Stimulated activated CD4-positive, alpha-beta T cell treated with anti-CD3 and anti-CD28 coated beads, Interleukin-15, amount 100 ng/mL, for 48 hours (primary cell): ENCODE measurements around the gene ABCC6.
"Not testable (repeated sequence)": the region's sequence is repeated elsewhere in the genome, so short reads cannot be mapped to it uniquely, and the experiment has no call there.

Experiments used
- DNase-seq, 2 donors: peaks; one replicate each; pipeline ENCODE4 v3.0.0-alpha.2; 2020; ENCODE audit warnings: low read depth in 2 of 2

The ABCC6 gene

GRCh38 chr16:16222850-16223661 is at the start of gene ABCC6:
ABCC6 (minus strand) TSS chr16:16223494; CDS start chr16:16223434, 60 bp downstream.
- DNase-seq: not testable (repeated sequence)

GRCh38 chr16:16272573-16273221 is 49.4 kb upstream of the ABCC6 start:
- DNase-seq: not testable (repeated sequence)

DNA sequence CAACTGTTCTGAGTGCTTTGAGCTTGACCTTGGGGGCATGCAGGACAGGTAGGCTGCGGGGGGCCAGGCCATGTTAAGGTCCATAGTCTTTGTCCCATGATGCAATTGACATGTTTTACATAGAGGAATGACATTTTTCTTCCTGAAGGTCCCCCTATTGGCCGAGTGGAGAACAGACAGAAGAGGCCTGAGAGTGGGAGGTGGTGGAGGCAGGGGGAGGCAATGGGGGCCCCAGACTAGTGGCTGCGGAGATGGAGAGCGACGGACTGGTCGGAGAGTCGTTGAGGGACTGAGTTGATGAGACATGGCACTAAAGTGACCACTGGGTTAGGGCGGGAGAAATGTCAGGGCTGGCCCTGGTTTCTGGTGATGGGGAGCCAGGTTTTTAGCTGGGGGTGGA is 48.4 kb upstream of the ABCC6 start:
- DNase-seq: not testable (repeated sequence)

DNA sequence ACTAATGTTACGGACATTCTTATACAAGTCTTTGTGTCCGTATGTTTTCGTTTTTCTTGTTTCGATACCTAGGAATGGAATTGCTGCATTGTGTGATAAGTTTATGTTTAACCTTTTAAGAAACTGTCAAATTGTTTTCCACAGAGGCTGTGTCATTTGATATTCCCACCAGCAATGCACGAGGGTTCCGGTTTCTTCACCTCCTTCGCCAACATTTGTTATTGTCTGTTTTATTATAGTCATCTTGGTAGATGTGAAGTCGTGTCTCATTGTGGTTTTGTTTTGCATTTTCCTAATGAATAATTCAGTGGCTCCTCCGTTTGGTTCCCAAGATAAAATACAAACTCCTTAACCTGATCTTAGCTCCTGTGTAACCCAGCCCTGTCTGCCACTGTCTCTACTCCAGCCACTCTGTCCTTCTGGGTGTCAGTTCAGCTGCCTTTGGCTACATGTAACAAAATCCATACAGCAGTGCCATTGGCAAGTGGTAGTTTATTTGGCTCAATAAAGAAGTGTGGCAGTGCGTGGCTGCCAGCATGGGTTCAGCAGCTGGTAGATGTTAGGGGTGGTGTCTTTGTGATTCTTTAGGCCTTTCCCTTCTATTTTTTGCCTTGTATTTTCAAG is 45.0 kb upstream of the ABCC6 start:
- DNase-seq: not testable (repeated sequence)

GRCh38 chr16:16267708-16268107 is 44.4 kb upstream of the ABCC6 start:
- not testable (repeated sequence) for DNase-seq

DNA sequence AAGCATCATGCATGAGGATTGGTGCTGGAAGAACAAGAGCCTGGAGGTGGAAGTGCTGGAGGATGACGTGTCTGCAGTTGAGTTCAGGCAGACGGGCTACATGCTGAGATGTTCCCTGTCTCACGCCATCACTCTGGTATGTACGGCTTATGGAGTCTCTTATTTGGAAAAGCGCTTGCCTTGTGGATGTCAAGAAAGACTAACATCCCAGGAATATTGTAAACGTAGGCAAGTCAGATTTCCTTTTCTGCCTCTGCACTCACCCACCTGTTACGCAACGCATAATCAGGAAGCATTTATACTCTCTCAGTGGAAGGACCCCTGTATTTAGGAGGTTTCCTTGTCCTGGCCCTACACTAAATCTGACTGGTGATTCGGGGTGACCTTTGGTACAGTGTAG is 41.8 kb upstream of the ABCC6 start:
- not testable (repeated sequence) for DNase-seq

- DNase-seq: not testable (repeated sequence)
These were observed 40.7 kb upstream of the ABCC6 start for GRCh38 chr16:16263947-16264346.

- DNase-seq: not testable (repeated sequence)
These were observed 39.8 kb upstream of the ABCC6 start for GRCh38 chr16:16262954-16263555.

DNA sequence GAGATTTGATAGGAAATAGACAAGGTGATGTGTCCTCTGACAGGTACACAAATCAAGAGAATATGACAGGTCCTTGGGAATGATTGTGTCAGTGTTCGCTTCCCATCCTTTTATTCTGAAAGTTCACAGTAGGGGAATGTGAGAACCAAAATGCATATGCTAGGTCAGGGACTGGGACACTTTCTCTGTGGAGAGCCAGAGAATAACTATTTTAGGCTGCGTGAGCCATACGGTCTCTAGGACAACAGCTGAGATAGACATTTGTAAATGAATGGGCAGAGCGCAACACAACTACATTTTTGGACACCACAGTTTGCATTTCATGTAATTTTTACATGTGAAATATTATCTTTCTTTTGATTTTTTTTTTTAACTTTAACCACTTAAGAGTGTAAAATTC is 36.7 kb upstream of the ABCC6 start:
- not testable (repeated sequence) for DNase-seq

- DNase-seq: not testable (repeated sequence)
These were observed 35.5 kb upstream of the ABCC6 start for GRCh38 chr16:16258822-16259221.

DNA sequence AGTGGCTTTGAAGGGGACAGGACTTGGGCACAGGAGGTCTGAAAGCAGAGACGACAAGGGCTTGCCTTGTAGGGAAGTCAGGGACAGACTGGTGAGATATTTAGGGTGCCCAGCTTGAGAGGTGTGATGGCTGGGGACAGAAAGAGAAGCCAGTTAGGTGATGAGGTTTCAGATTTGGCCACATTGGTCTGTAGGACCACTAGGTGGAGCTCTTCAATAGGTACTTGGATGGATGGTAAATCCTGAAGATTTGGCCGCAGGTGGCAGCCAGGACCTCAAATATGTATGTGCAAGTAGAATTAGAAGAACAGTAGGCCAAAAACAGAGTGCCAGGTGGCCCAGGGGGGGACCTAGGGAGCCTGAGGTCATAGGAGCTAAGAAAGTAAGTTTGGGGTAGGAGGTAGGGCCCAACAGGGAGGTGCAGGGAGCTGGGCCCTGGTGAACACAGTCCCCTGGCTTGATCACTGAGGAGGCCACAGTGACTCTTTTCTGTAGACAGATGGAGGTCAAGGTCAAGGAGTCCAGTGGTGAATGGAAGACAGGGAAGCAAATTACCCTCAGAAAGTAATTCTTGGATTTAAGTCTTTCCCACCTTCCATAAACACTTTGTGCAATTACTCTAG is 34.1 kb upstream of the ABCC6 start:
- not testable (repeated sequence) for DNase-seq

- DNase-seq: not testable (repeated sequence)
These were observed 29.1 kb upstream of the ABCC6 start for GRCh38 chr16:16252377-16252776.

DNA sequence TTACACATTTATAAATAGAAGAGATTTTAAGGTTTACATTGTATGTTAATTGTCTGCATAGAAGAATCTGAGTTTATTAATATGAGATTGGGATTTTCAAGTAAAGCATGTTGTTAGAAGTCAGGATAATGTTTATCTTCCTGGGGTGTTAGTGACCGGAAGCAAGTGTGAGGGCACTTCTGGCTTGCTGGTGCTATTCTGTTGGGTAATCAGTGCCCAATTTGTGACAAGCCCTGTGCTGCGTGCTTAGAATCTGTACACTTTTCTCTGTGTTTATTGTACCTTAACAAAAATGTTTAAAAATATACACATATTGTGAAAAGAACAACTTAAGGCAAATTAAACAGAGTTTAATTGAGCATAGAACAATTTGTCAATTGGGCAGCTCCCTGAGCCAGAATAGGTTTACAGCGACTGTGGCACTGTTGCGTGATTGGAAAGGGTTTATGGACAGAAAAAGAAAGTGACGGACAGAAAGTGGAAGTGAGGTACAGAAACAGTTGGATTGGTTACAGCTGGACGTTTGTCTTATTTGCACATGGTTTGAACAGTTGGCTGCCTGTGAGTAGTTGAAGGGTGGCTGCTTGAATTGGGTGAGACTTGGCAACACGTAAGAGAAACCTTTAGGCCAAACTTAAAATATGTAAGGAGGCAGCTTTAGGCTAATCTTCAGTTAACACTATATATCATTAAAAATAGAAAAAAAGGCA is 26.5 kb upstream of the ABCC6 start:
- DNase-seq: not testable (repeated sequence)

DNA sequence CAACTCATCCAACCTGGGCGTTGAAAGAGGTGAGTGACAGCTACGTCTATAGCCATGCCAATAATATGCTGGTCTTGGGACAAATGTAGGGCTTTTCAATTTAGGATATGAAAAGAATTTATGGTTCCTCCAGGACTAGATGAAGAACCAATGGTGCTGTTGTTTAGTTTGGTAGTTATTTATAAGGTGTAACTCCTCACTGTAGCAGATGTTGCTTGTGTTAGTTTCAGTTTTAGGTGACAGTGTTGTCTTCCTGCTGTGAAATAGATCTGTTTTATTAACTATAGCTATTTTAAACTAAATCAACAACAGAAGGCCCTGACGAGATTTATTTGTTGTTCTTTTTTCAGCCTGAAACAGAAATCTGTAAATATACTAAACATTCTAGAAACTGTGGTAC is 24.1 kb upstream of the ABCC6 start:
- DNase-seq: not testable (repeated sequence)

GRCh38 chr16:16246578-16247262 is 23.4 kb upstream of the ABCC6 start:
- DNase-seq: not testable (repeated sequence)

- not testable (repeated sequence) for DNase-seq
These were observed 20.6 kb upstream of the ABCC6 start for GRCh38 chr16:16243886-16244285.

- not testable (repeated sequence) for DNase-seq
These were observed 17.4 kb upstream of the ABCC6 start for GRCh38 chr16:16240667-16241066.

DNA sequence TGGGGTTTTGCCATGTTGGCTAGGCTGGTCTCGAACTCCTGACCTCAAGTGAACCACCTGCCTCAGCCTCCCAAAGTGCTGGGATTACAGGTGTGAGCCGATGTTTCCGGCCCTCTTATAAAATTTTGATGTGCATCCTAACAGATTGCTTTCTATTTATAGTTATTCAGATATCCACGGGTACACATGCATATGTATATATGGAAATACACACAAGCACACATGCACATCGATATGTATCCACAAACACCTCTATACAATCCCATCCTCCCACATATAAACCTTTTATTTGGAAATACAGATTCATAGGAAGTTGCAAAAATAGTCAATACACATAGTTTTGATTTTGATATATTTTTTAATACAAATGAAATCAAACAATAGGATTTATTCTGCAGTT is 14.4 kb upstream of the ABCC6 start:
- not testable (repeated sequence) for DNase-seq

DNA sequence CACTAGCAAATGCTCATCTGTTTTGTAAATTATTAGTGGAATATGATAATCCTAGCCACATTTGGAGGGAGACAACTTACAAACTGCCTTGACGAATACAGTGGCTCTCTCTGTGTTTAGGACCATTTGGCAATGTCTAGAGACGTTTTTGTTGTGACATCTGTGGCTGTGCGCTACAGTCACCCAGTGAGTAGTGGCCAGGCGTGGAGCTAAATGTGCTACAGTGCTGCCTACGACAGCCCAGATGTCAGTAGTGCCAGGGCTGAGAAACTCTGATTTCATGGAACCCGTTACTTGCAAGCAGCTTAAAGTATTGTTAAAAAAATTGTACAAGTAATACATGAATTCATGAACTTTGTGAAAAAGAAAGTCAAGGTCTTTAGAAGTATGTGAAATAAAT is 13.8 kb upstream of the ABCC6 start:
- not testable (repeated sequence) for DNase-seq

DNA sequence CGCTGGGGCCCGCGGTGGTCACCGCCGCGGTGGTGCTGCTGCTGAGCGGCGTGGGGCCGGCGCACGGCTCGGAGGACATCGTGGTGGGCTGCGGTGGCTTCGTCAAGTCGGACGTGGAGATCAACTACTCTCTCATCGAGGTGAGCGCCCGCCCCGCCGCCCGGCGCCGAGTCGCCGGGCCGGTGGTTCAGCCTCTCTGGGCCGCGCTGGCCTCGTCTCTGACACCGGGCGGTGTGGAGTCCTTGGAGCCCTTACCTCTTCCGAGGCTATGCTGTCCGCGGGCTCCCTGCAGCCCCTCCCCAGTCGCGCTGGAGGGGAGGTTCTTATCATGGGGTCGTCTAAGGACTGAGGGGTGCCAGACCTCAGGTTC is 9.4 kb upstream of the ABCC6 start:
- not testable (repeated sequence) for DNase-seq
